Activated T-cell treated with anti-CD3 and anti-CD28 coated beads, Interleukin-2, amount 50 U/mL, for 72 hours (primary cell): ENCODE measurements around the gene SH2D4B. TPM values are rescaled to one million over a fixed set of nuclear protein-coding genes. Genes with fewer than 3 reads are reported as not detected.

ENCODE experiments used
- ATAC-seq, 2 donors: fragments of 150-1000 bp; cut with Tn5 transposase; replicated peaks in 1 of 2; 2 replicates each; pipeline ENCODE4 v1.10.0; 2021; ENCODE audit warnings: moderate library complexity in 2 of 2, mild to moderate bottlenecking in 1 of 2
- DNase-seq, 2 donors: peaks; one replicate each; pipeline ENCODE4 v3.0.0; 2021 to 2022; ENCODE audit warnings: mixed read lengths in 1 of 2
- H3K27ac Mint-ChIP-seq: one replicate; pipeline ENCODE4 v1.8.0; 2022; ENCODE audit warnings: mild to moderate bottlenecking, moderate library complexity, mixed read lengths
- H3K27me3 Mint-ChIP-seq: one replicate; pipeline ENCODE4 v1.8.0; 2022; ENCODE audit warnings: low read depth, mixed read lengths
- H3K36me3 Mint-ChIP-seq, 2 donors: one replicate each; pipeline ENCODE4 v1.8.0; 2022; ENCODE audit warnings: mixed read lengths in 2 of 2, mild to moderate bottlenecking in 1 of 2; ENCODE audit not compliant: insufficient read depth in 2 of 2
- H3K4me1 Mint-ChIP-seq: one replicate; pipeline ENCODE4 v1.8.0; 2022; ENCODE audit warnings: low read depth, mixed read lengths
- H3K4me3 Mint-ChIP-seq, 2 donors: one replicate each; pipeline ENCODE4 v1.8.0; 2022; ENCODE audit warnings: mild to moderate bottlenecking in 2 of 2, mixed read lengths in 2 of 2, moderate library complexity in 2 of 2
- H3K9me3 Mint-ChIP-seq, 2 donors: one replicate each; pipeline ENCODE4 v1.8.0; 2022; ENCODE audit warnings: mixed read lengths in 2 of 2
- total RNA-seq, 2 donors: library from RNA; stranded (reverse); gene quantifications; one replicate each; pipeline ENCODE4 v1.2.3, GENCODE V29; 2022

The SH2D4B gene
- total RNA-seq, result under 1 TPM; 0.34 to 0.46 TPM

DNA sequence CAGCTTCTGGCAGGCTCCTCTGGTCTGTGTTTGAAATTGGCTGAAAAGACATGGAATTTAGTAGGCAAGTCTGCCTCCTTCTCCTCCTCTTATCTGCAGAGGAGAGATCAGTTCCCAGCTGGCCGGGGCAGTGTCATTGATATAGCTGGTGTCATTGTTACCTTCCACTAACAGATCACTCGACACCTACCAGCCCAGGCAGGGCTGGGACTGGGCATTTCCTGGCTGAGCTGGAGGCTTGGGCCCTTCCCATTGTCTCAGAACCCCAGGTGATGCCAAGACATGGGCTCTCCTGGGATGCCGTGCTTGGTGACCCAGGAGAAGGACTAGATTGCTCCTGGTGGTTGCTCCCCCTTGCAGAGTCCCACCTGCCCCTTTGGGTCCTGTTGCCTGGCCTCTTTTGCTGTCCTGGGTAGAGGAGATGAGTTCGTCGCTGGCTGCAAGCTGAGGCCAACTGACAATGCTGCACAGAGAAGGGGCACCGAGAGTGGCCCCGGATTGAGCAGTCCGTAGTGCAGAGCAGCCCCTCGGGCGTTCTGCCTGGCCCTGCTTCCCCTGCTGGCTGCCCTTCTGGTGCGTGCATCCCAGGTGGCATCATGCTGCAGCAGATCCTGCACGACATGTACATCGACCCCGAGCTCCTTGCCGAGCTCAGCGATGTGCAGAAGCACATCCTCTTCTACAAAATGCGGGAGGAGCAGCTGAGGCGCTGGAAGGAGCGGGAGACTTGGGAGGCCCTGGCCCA is at the start of gene SH2D4B:
Gene SH2D4B, plus strand, starts transcription at position 167 of the 745 bp plus-strand sequence. Its CDS starts 430 bp downstream, at position 597.
- H3K27ac Mint-ChIP-seq, result peak within 1 kb of the TSS; percentile 29
- H3K9me3 Mint-ChIP-seq, result no peaks in the 10 kb centered on the region
- H3K4me3 Mint-ChIP-seq, result peak within 1 kb of the TSS; percentile 61 to 96
- DNase-seq (no peak), ATAC-seq (no peak)
- peaks cover 0 to 2% of the 10 kb centered on the region in 2 donors for H3K36me3 Mint-ChIP-seq
- H3K4me1 Mint-ChIP-seq, result peaks cover 19% of the 10 kb centered on the region
- no peaks in the 10 kb centered on the region for H3K27me3 Mint-ChIP-seq

- no peak for ATAC-seq
- Mint-ChIP-seq H3K9me3 (no peaks in the 10 kb centered on the region), H3K27ac (peak overlapping the region; percentile 80), H3K4me1 (peaks cover 99% of the 10 kb centered on the region), H3K36me3 (peaks cover 11 to 30% of the 10 kb centered on the region in 2 donors), H3K4me3 (peak overlapping the region; percentile 33 to 55), H3K27me3 (no peaks in the 10 kb centered on the region)
- no peak for DNase-seq
These were observed 49.1 kb upstream of the SH2D4B start for GRCh38 chr10:80488539-80489066.

DNA sequence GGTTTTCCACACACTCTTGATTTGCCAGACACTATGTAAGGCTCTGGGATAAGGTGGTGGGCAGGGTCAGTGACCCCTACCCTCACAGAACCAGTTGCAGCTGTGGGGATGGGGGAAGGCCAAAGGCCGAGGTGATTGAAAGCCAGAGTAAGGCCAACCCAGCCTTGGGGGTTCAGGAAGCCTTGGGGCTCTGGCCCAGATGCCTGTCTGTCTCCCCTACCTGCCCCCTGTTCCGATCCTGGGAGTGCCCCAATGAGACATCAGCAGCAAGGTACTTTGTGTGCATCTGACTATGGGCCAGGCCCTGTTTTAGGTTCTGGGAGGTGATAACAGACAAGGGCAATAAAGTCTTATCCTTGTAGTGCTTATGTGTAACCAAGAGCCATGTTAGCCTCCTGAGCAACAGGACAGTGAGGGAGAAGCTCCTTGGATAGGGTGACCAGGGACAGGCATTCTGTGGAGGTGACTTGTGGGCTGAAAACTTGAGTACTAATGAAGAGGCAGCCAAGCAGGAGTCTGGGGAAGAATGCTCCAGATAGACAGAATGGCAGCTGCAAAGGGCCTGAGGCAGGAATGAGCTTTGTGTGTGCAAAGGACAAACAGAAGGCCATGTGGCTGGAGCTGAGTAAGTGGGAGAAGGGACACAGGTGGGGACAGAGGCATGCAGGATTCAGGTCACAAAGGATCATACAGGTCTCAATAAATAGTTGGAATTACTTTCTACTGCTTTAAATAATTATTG is 48.2 kb upstream of the SH2D4B start:
- peak overlapping the region; percentile 80 for H3K27ac Mint-ChIP-seq
- peaks cover 12 to 29% of the 10 kb centered on the region in 2 donors for H3K36me3 Mint-ChIP-seq
- DNase-seq (no peak), ATAC-seq (no peak)
- no peak overlapping the region for H3K4me3 Mint-ChIP-seq
- no peaks in the 10 kb centered on the region for H3K27me3 Mint-ChIP-seq
- H3K9me3 Mint-ChIP-seq, result no peaks in the 10 kb centered on the region
- H3K4me1 Mint-ChIP-seq, result peaks cover 99% of the 10 kb centered on the region

GRCh38 chr10:80491251-80492102 is 46.2 kb upstream of the SH2D4B start:
- peaks cover 99% of the 10 kb centered on the region for H3K4me1 Mint-ChIP-seq
- H3K4me3 Mint-ChIP-seq, result no peak overlapping the region
- no peak for ATAC-seq
- H3K9me3 Mint-ChIP-seq, result peaks cover 0 to under 1% of the 10 kb centered on the region in 2 donors
- H3K27ac Mint-ChIP-seq, result no peak overlapping the region
- DNase-seq, result no peak
- no peaks in the 10 kb centered on the region for H3K27me3 Mint-ChIP-seq
- H3K36me3 Mint-ChIP-seq, result peaks cover 13 to 32% of the 10 kb centered on the region in 2 donors

GRCh38 chr10:80492848-80493521 is 44.7 kb upstream of the SH2D4B start:
- DNase-seq (no peak), ATAC-seq (no peak)
- Mint-ChIP-seq H3K9me3 (peaks cover 2 to 3% of the 10 kb centered on the region in 2 donors), H3K27me3 (no peaks in the 10 kb centered on the region), H3K27ac (peak overlapping the region; percentile 85), H3K36me3 (peaks cover 16 to 38% of the 10 kb centered on the region in 2 donors), H3K4me1 (peaks cover 99% of the 10 kb centered on the region), H3K4me3 (peak overlapping the region; percentile 61 to 73)

GRCh38 chr10:80493522-80494051 is 44.1 kb upstream of the SH2D4B start:
- ATAC-seq (peak; percentile 68 to 72), DNase-seq (no peak)
- Mint-ChIP-seq H3K4me3 (peak overlapping the region; percentile 61 to 73), H3K9me3 (peaks cover 2 to 3% of the 10 kb centered on the region in 2 donors), H3K27ac (peak overlapping the region; percentile 85), H3K27me3 (no peaks in the 10 kb centered on the region), H3K36me3 (peaks cover 16 to 38% of the 10 kb centered on the region in 2 donors), H3K4me1 (peaks cover 100% of the 10 kb centered on the region)

GRCh38 chr10:80496555-80497172 is 41.0 kb upstream of the SH2D4B start:
- H3K27ac Mint-ChIP-seq, result peak overlapping the region; percentile 96
- peaks cover 5 to 20% of the 10 kb centered on the region in 2 donors for H3K36me3 Mint-ChIP-seq
- peak overlapping the region in 1 of 2 donors; percentile 40 for H3K4me3 Mint-ChIP-seq
- peaks cover 100% of the 10 kb centered on the region for H3K4me1 Mint-ChIP-seq
- ATAC-seq (no peak), DNase-seq (no peak)
- no peaks in the 10 kb centered on the region for H3K27me3 Mint-ChIP-seq
- H3K9me3 Mint-ChIP-seq, result peaks cover 2 to 3% of the 10 kb centered on the region in 2 donors

GRCh38 chr10:80497187-80498077 is 40.3 kb upstream of the SH2D4B start:
- ATAC-seq, result no peak
- H3K36me3 Mint-ChIP-seq, result peaks cover 5 to 15% of the 10 kb centered on the region in 2 donors
- DNase-seq, result no peak
- H3K4me3 Mint-ChIP-seq, result peak overlapping the region; percentile 77 to 78
- peaks cover 100% of the 10 kb centered on the region for H3K4me1 Mint-ChIP-seq
- peak overlapping the region; percentile 96 for H3K27ac Mint-ChIP-seq
- no peaks in the 10 kb centered on the region for H3K27me3 Mint-ChIP-seq
- H3K9me3 Mint-ChIP-seq, result peaks cover 2 to 3% of the 10 kb centered on the region in 2 donors

- Mint-ChIP-seq H3K9me3 (peaks cover 2 to 3% of the 10 kb centered on the region in 2 donors), H3K4me1 (peaks cover 100% of the 10 kb centered on the region), H3K4me3 (peak overlapping the region; percentile 77 to 78), H3K27ac (peak overlapping the region; percentile 72), H3K27me3 (no peaks in the 10 kb centered on the region), H3K36me3 (peaks cover 5 to 15% of the 10 kb centered on the region in 2 donors)
- peak; percentile 23 to 28 for ATAC-seq
- no peak for DNase-seq
These were observed 39.4 kb upstream of the SH2D4B start for GRCh38 chr10:80498078-80498832.
